ENCODE results near the gene CCL23.
"Not testable (repeated sequence)": the region's sequence is repeated elsewhere in the genome, so short reads cannot be mapped to it uniquely, and the experiment has no call there.

Gene CCL23

DNA sequence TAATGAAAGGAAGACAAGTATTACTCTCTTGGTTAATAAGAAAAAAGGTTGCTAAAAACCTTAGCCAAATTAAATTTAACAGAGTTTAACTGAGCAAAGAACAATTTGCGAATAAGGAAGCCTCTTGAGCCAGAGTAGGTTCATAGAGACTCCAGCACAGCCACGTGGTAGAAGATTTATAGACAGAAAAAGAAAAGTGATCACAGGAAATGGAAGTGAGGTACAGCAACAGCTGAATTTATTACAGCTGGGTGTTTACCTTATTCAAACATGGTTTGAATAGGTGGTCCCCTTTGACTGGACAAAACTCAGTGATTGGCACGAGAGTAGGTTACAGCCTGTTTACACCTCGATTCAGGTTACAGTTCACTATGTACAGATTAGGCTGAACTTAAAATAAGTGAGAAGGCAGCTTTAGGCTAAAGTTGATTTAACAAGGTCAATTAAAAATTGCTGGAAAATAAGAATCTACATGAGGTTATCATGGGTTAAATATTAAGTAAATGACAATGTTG, 13.1 kb downstream of the CCL23 start:
- Histone ChIP-seq H3K4me1 (ENCODE audit: control insufficient read depth, insufficient read depth, low read length, poor library complexity, severe bottlenecking) (no peaks in the 10 kb centered on the region), H3K4me3 (ENCODE audit: extremely low read depth, insufficient read depth, low read length, poor library complexity, severe bottlenecking) (no peak overlapping the region), H3K36me3 (ENCODE audit: control insufficient read depth, insufficient read depth, low read length) (no peaks in the 10 kb centered on the region), H3K9me3 (ENCODE audit: control insufficient read depth, low read length) (no peaks in the 10 kb centered on the region), H3K27ac (ENCODE audit: low read depth, low read length, severe bottlenecking) (no peak overlapping the region)
- 90% methylated on average over 4 of the region's 4 CpGs for WGBS, 2 experiments (ENCODE audit: insufficient coverage in 2 of 2)

DNA sequence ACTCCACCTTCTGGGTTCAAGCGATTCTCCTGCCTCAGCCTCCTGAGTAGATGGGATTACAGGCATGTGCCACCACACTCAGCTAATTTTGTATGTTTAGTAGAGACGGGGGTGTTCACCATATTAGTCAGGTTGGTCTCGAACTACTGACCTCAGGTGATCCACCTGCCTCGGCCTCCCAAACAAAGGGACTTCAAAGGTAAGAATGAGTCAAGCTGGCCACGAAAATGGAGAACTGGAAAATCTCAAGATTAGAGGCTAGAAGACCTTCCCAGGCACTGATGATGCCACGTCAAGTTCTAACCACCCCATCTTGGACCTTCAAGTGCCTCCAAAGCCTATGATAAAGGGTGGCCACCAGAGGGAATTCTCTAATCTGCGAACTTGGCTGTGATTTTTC, 15.1 kb downstream of the CCL23 start:
- Histone ChIP-seq H3K4me1 (ENCODE audit: control insufficient read depth, insufficient read depth, low read length, poor library complexity, severe bottlenecking) (no peaks in the 10 kb centered on the region), H3K9me3 (ENCODE audit: control insufficient read depth, low read length) (no peaks in the 10 kb centered on the region), H3K27ac (ENCODE audit: low read depth, low read length, severe bottlenecking) (no peak overlapping the region), H3K36me3 (ENCODE audit: control insufficient read depth, insufficient read depth, low read length) (no peaks in the 10 kb centered on the region), H3K4me3 (ENCODE audit: extremely low read depth, insufficient read depth, low read length, poor library complexity, severe bottlenecking) (no peak overlapping the region)
- 88 to 95% methylated on average over 5 to 6 of the region's 7 CpGs for WGBS, 2 experiments (ENCODE audit: insufficient coverage in 2 of 2)

DNA sequence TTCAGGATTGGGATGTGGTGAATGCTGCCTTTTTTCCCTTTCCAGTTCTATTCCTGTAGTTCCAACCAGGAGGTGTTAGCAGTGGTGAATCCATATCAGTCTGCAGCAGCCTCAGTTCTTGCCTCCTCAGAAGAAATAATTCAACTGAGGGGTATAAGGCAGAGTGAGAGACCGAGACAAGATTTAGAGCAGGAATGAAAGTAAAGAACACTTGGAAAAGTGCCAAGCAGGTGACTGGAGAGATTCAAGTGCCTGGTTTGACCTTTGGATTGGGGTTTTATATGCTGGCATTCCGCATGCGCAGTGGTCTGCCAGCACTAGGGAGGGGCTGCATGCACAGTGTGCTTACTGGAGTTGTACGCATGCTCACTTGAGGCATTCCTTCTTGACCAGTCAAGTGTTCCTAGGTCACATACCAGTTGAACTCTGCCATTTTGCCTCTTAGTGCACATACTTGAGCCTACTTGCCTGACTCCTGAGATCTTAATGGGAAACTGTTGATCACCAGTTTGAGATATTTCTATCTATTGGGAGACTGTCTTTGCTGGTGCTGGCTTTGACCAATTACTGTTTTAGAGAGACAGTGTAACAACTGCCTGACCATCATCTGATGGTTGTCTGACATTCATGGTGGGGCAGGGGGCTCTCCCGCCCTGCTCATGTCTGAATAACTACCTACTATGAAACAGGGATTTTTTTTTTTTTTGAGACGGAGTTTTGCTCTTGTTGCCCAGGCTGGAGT, 15.7 kb downstream of the CCL23 start:
- Histone ChIP-seq H3K36me3 (ENCODE audit: control insufficient read depth, insufficient read depth, low read length) (no peaks in the 10 kb centered on the region), H3K9me3 (ENCODE audit: control insufficient read depth, low read length) (no peaks in the 10 kb centered on the region), H3K4me1 (ENCODE audit: control insufficient read depth, insufficient read depth, low read length, poor library complexity, severe bottlenecking) (no peaks in the 10 kb centered on the region), H3K4me3 (ENCODE audit: extremely low read depth, insufficient read depth, low read length, poor library complexity, severe bottlenecking) (no peak overlapping the region), H3K27ac (ENCODE audit: low read depth, low read length, severe bottlenecking) (no peak overlapping the region)
- 96 to 97% methylated on average over 4 of the region's 6 CpGs for WGBS, 2 experiments (ENCODE audit: insufficient coverage in 2 of 2)

DNA sequence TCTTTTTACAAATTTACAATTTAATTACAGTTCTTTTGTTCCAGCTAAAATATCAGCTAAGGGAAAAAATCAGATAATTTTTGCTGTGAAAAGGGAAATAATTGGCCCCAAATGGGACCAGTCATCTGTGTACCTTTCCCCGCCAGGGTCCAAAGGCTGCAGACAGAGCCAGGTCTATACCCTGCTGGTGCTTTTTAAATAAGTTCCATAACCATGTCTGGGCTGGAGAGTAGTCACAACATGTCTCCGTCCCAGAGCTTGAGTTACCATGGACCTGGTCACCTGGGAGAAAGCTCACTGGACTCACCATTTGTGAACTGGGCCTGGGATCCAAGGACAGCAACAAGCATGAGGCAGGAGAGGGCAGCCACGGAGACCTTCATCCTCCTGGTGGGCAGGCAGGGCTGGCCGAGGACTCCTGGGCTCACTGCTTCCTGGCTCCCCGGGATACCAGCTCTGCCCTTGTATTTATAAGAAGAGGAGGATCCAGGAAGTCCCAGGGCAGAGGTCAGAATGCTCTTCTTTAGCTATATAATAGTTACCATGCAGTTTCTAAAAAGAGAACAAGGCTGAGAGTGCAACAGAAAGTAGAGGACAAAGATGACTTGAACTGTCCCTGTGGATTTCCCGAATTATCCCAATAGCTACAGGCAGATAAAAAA, 16.5 kb downstream of the CCL23 start, which contains the start of gene CCL15:
Gene CCL15 (minus strand): TSS at position 444 of the 662 bp plus-strand sequence. CDS start 61 bp downstream, at position 383.
- WGBS, 2 experiments (ENCODE audit: insufficient coverage in 2 of 2) = 81 to 84% methylated on average over 4 to 5 of the region's 6 CpGs
- no peak within 1 kb of the TSS for H3K27ac ChIP-seq (ENCODE audit: low read depth, low read length, severe bottlenecking)
- H3K4me3 ChIP-seq (ENCODE audit: extremely low read depth, insufficient read depth, low read length, poor library complexity, severe bottlenecking) = no peak within 1 kb of the TSS

DNA sequence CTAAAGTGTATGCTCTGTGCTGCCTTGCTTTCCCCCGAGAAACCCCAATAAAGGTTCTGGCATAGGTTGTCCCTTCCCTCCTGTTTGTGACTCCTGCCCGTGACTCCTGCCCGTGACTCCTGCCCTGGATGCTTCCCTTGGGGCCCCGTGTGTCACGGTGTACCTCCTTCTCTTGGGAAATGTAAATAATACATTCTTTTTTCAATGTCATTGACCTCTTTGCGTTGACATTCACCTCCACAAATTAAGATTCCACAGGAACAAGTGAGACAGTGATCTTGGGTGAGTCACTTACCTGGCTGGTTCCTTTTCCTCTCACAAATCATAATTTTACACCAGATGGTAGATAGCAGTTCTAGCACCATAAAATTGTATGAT, 17.1 kb downstream of the CCL23 start:
- WGBS, 2 experiments (ENCODE audit: insufficient coverage in 2 of 2) = 93 to 100% methylated on average over 3 to 6 of the region's 6 CpGs
- no peaks in the 10 kb centered on the region for H3K9me3 ChIP-seq (ENCODE audit: control insufficient read depth, low read length)
- no peak overlapping the region for H3K4me3 ChIP-seq (ENCODE audit: extremely low read depth, insufficient read depth, low read length, poor library complexity, severe bottlenecking)
- no peaks in the 10 kb centered on the region for H3K4me1 ChIP-seq (ENCODE audit: control insufficient read depth, insufficient read depth, low read length, poor library complexity, severe bottlenecking)
- H3K36me3 ChIP-seq (ENCODE audit: control insufficient read depth, insufficient read depth, low read length) = no peaks in the 10 kb centered on the region
- H3K27ac ChIP-seq (ENCODE audit: low read depth, low read length, severe bottlenecking) = no peak overlapping the region

More for the DNA sequence above, 16.5 kb downstream of the CCL23 start, which contains the start of gene CCL15:
- H3K9me3 ChIP-seq (ENCODE audit: control insufficient read depth, low read length) = no peaks in the 10 kb centered on the region
- no peaks in the 10 kb centered on the region for H3K36me3 ChIP-seq (ENCODE audit: control insufficient read depth, insufficient read depth, low read length)
- no peaks in the 10 kb centered on the region for H3K4me1 ChIP-seq (ENCODE audit: control insufficient read depth, insufficient read depth, low read length, poor library complexity, severe bottlenecking)

DNA sequence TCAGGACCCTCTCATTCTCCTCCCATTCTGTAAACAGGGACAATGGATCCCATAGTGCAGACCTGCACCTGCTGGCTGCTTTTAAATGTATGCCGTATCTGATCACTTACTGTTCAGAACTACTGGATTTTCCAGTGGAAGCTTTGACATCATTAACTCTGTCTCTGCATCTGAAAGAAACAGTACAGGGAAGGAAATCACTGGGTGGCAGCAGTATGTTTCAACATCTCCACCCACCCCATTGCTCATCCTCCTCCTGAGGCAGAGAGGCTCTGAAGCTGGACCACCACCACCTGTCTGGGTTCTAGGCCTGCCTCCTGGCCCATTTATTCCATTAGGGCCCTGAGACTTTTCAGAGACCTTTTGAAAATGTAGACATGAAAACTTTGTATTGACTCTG, 19.0 kb downstream of the CCL23 start:
- Histone ChIP-seq H3K4me1 (ENCODE audit: control insufficient read depth, insufficient read depth, low read length, poor library complexity, severe bottlenecking) (no peaks in the 10 kb centered on the region), H3K4me3 (ENCODE audit: extremely low read depth, insufficient read depth, low read length, poor library complexity, severe bottlenecking) (no peak overlapping the region), H3K9me3 (ENCODE audit: control insufficient read depth, low read length) (no peaks in the 10 kb centered on the region), H3K36me3 (ENCODE audit: control insufficient read depth, insufficient read depth, low read length) (no peaks in the 10 kb centered on the region), H3K27ac (ENCODE audit: low read depth, low read length, severe bottlenecking) (no peak overlapping the region)
- 100% methylated on average over 1 of the region's 1 CpG; no CpG with 5 or more reads in 1 of the 2 experiments for WGBS, 2 experiments (ENCODE audit: insufficient coverage in 2 of 2)

DNA sequence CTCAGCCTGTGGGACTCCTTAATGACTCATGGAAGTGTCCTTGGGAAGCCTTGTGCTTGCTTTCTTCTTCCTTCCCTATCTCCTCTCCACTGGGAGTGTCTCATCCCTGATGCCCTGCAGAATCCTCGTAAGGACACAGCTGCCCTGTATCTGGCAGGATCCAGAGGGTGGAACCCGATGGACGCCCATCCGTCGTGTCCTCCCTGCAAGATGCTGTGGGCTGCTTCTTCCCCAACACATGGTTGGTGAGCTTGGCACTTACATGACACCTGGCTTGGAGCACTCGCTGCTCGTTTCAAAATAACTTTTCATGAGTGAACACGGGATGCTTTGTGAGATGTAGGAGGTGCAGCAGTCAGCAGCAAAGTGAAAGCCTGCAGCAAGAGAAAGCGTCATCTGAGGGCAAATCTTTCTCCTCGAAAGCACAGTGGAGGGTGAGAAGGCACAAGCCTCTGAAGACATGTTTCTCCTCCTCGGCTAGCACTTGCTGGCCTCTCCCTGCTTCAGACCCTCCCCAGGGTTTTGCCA, 19.7 kb downstream of the CCL23 start:
- Histone ChIP-seq H3K4me3 (ENCODE audit: extremely low read depth, insufficient read depth, low read length, poor library complexity, severe bottlenecking) (no peak overlapping the region), H3K36me3 (ENCODE audit: control insufficient read depth, insufficient read depth, low read length) (no peaks in the 10 kb centered on the region), H3K9me3 (ENCODE audit: control insufficient read depth, low read length) (no peaks in the 10 kb centered on the region), H3K27ac (ENCODE audit: low read depth, low read length, severe bottlenecking) (no peak overlapping the region), H3K4me1 (ENCODE audit: control insufficient read depth, insufficient read depth, low read length, poor library complexity, severe bottlenecking) (no peaks in the 10 kb centered on the region)
- WGBS, 2 experiments (ENCODE audit: insufficient coverage in 2 of 2) = 77 to 78% methylated on average over 9 to 11 of the region's 11 CpGs

DNA sequence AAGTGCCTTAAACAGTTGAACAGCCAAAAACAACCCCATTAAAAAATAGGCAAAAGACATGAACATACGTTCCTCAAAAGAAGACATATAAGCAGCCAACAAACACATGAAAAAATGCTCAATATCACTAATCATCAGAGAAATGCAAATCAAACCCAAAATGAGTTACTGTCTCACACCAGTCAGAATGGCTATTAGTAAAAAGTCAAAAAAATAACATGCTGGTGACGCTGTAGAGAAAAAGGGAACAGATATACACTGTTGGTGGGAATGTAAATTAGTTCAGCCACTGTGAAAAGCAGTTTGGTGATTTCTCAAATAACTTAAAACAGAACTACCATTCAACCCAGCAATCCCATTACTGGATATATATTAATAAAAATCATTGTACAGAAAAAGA, 22.4 kb downstream of the CCL23 start:
- 86% methylated on average over 1 of the region's 2 CpGs; no CpG with 5 or more reads in 1 of the 2 experiments for WGBS, 2 experiments (ENCODE audit: insufficient coverage in 2 of 2)
- not testable (repeated sequence) for H3K4me3 ChIP-seq (ENCODE audit: extremely low read depth, insufficient read depth, low read length, poor library complexity, severe bottlenecking); H3K4me1 ChIP-seq (ENCODE audit: control insufficient read depth, insufficient read depth, low read length, poor library complexity, severe bottlenecking); H3K27ac ChIP-seq (ENCODE audit: low read depth, low read length, severe bottlenecking); H3K36me3 ChIP-seq (ENCODE audit: control insufficient read depth, insufficient read depth, low read length); H3K9me3 ChIP-seq (ENCODE audit: control insufficient read depth, low read length)

DNA sequence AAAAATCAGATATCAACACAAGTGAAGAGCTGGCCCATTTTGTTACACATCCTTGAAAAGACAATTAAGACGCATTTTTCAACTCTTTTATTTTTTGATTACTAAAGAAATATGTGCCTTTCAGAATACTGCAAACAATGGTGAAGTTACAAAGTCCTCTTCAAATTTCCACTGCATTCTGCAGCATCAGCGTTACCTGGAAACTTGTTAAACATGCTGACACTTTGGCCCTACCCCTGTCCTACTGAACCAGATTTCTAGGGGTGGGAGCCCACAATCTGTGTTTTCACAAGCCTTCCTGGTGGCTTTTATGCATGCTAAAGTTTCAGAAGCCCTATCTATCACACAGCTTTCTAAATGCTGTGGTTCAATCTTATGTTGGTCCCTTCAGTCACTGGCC, 26.7 kb downstream of the CCL23 start:
- Histone ChIP-seq H3K27ac (ENCODE audit: low read depth, low read length, severe bottlenecking) (no peak overlapping the region), H3K9me3 (ENCODE audit: control insufficient read depth, low read length) (no peaks in the 10 kb centered on the region), H3K4me1 (ENCODE audit: control insufficient read depth, insufficient read depth, low read length, poor library complexity, severe bottlenecking) (no peaks in the 10 kb centered on the region), H3K36me3 (ENCODE audit: control insufficient read depth, insufficient read depth, low read length) (no peaks in the 10 kb centered on the region), H3K4me3 (ENCODE audit: extremely low read depth, insufficient read depth, low read length, poor library complexity, severe bottlenecking) (no peak overlapping the region)
- WGBS, 2 experiments (ENCODE audit: insufficient coverage in 2 of 2) = 100% methylated on average over 1 to 2 of the region's 2 CpGs

DNA sequence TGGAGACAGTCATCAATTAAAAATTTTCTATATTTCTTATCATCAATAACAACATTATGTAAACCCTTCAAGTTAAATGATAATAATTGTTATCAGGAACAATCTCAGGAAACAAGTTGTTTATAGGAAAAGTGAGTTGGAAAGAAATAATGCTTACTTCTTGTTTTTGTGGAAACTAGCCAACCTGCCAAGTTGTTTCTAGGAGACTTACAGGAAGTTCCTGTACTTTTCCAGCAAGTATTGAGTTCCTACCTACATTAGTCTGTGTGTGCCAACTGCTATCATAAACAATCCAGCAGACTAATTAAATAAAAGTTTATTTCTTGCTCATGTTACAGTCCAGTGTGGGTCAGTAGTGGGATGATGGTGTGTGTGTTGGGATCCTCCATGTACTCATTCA, 29.6 kb downstream of the CCL23 start:
- H3K4me1 ChIP-seq (ENCODE audit: control insufficient read depth, insufficient read depth, low read length, poor library complexity, severe bottlenecking) = no peaks in the 10 kb centered on the region
- no peaks in the 10 kb centered on the region for H3K9me3 ChIP-seq (ENCODE audit: control insufficient read depth, low read length)
- H3K36me3 ChIP-seq (ENCODE audit: control insufficient read depth, insufficient read depth, low read length) = no peaks in the 10 kb centered on the region
- no peak overlapping the region for H3K4me3 ChIP-seq (ENCODE audit: extremely low read depth, insufficient read depth, low read length, poor library complexity, severe bottlenecking)
- no peak overlapping the region for H3K27ac ChIP-seq (ENCODE audit: low read depth, low read length, severe bottlenecking)

DNA sequence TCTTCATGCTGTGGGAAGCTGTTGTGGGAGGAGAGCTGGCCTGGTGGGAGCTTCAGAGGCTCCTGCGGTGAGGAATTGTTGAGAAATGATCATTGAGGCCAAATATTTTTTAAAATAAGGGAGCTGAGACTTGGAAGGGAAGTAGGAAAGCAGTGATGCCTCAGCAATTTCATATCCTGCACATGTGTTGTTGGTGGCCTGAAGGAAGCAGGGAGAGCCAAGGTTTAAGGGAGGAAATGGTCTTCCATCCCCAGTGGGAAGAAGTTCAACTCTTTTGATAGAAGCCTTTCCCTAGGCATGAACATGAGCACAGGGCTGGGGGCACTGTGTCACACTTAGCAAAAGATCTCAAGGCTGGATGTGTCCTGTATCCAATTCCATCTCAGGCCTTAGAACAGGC, 31.1 kb downstream of the CCL23 start, which contains the start of gene CCL14:
Gene CCL14 (minus strand): TSS at position 87 of the 400 bp plus-strand sequence. CDS start 80 bp downstream, at position 7.
- Histone ChIP-seq H3K36me3 (ENCODE audit: control insufficient read depth, insufficient read depth, low read length) (no peaks in the 10 kb centered on the region), H3K9me3 (ENCODE audit: control insufficient read depth, low read length) (no peaks in the 10 kb centered on the region), H3K27ac (ENCODE audit: low read depth, low read length, severe bottlenecking) (no peak within 1 kb of the TSS), H3K4me3 (ENCODE audit: extremely low read depth, insufficient read depth, low read length, poor library complexity, severe bottlenecking) (no peak within 1 kb of the TSS), H3K4me1 (ENCODE audit: control insufficient read depth, insufficient read depth, low read length, poor library complexity, severe bottlenecking) (no peaks in the 10 kb centered on the region)
- WGBS, 2 experiments (ENCODE audit: insufficient coverage in 2 of 2) = 71 to 75% methylated on average over 1 of the region's 1 CpG
